ENCODE measurements around the gene EVX2.

GRCh38 chr2:176076796-176077195 lies 7.0 kb downstream of the EVX2 start:
- TF ChIP-seq, protein P1, sequence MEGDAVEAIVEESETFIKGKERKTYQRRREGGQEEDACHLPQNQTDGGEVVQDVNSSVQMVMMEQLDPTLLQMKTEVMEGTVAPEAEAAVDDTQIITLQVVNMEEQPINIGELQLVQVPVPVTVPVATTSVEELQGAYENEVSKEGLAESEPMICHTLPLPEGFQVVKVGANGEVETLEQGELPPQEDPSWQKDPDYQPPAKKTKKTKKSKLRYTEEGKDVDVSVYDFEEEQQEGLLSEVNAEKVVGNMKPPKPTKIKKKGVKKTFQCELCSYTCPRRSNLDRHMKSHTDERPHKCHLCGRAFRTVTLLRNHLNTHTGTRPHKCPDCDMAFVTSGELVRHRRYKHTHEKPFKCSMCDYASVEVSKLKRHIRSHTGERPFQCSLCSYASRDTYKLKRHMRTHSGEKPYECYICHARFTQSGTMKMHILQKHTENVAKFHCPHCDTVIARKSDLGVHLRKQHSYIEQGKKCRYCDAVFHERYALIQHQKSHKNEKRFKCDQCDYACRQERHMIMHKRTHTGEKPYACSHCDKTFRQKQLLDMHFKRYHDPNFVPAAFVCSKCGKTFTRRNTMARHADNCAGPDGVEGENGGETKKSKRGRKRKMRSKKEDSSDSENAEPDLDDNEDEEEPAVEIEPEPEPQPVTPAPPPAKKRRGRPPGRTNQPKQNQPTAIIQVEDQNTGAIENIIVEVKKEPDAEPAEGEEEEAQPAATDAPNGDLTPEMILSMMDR (IDR thresholded peaks at IDR 0.05; ENCODE audit: low read depth, low read length), result no peak
- no peak for TF ChIP-seq POLR2A (IDR thresholded peaks at IDR 0.05; ENCODE audit: extremely low read depth, insufficient read length)
- TF ChIP-seq MYC (IDR thresholded peaks at IDR 0.05; ENCODE audit: low read depth, low read length), result no peak
- TF ChIP-seq MAX (IDR thresholded peaks at IDR 0.05; ENCODE audit: low read depth, low read length), result no peak
